Activated CD4-positive, alpha-beta T cell treated with anti-CD3 and anti-CD28 coated beads for 4 hours (primary cell): Measurements from ENCODE around the gene GATA6.

Experiments
- DNase-seq, 2 donors: peaks; one replicate each; pipeline ENCODE4 v3.0.0-alpha.2; 2020

GATA6 gene

GRCh38 chr18:22169011-22169888 lies at the start of gene GATA6:
Gene GATA6, plus strand, starts transcription at chr18:22169589. Its CDS starts 1,556 bp downstream, at chr18:22171145.
- peak in 1 of 2 donors; percentile 7 for DNase-seq

- DNase-seq = no peak
Measured at GRCh38 chr18:22124970-22125369, 44.4 kb upstream of the GATA6 start.

- no peak for DNase-seq
Measured at GRCh38 chr18:22128954-22129353, 40.4 kb upstream of the GATA6 start.

- no peak for DNase-seq
Measured at GRCh38 chr18:22129778-22130177, 39.6 kb upstream of the GATA6 start.

- no peak for DNase-seq
Measured at GRCh38 chr18:22132258-22132657, 37.1 kb upstream of the GATA6 start.

DNA sequence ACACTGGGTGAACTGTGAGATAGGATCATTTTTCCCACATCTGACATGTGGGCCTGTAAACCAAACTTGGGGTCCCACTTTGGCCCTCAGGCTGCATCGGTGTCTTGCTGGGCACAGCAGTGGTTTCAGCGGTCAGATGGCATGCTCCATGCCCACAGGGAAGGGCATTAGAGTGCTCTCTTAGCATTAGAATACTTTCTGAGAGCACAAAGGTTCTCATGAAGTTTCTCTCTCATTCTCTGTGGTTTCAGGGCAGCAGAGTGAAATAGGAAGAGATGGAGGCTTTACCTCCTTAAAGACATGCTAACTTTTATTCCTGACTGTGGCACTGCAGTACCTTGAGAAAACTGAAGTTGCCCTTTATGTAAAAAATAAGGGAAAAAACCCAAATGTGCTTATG lies 36.6 kb upstream of the GATA6 start:
- no peak for DNase-seq

DNA sequence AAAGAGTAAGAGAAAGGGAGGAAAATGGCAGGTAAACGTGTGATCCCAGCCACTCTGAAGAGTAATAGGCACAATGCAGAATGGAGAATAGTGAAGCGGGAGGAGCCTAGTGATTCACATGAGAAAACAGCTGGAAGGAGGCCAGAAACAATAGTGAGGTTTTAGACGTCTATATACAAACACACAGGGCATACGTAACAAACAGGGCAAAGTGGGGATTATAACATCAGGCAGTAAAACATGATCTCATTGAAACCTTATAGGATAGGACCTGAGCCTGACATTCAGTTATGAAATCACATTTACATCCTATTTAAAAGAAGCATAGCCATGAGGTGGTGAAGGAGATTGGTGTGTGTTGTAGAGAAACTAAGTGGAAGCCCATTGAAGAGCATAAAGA lies 33.0 kb upstream of the GATA6 start:
- no peak for DNase-seq

GRCh38 chr18:22141211-22141610 lies 28.2 kb upstream of the GATA6 start:
- DNase-seq = no peak

DNA sequence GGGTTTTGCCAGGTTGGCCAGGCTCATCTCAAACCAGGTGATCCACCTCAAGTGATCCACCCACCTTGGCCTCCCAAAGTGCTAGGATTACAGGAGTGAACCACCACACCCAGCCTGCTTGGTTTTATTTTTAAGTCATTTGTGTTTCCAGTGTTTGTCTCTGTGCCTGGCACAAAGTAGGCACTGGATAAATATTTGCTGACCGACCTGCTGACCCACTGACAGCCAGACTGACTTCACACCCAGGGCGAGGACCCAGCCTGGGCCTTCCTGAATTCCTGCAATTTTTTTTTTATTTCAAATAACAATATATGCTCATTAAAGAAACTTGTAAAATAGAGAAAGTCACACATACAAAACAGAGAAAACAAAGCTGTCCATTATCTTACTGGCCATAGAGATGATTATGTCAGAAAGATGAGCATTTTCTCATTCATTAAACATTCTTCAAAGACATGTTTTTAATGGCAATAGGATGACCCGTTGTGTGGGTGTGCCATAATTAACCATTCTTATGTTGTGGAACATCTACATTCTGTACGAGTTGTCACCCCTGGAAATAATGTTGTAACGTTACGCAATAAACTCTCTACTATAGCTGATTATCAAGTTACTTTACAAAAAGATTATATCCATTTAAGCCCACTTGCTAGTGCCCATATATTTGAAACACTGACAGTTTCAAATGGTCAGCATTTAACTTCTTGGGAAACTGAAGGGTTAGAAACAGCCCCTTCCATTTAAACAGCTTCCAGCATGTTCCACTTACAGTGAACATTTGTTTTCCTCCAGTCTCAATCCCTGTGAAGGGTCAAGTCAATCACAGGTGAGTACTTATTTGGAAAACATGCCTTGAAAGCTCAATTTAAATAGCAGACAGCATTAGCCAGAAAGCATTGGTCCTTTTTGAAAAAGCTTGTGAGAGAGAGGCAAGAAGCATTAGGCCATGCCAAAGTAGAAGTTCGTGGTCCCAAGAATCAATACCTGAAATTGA lies 25.7 kb upstream of the GATA6 start:
- DNase-seq = no peak

- no peak for DNase-seq
Measured at GRCh38 chr18:22145160-22145559, 24.2 kb upstream of the GATA6 start.

DNA sequence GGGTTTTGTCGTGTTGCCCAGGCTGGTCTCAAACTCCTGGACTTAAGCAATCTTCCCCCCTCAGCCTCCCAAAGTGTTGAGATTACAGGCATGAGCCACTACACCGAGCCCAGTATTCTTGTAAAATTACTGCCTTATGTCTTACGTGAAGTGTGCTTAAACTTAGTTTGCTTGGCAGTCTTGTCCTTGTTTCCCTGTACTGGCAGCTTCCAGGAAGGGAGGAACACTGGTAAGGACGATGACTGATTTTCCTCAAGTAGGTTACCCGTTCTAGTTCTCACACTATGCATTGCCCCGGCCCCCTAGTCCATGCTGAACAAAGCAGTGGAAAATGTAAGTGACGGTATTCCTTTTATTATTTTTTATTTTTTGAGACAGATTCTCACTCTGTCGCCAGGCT lies 19.7 kb upstream of the GATA6 start:
- DNase-seq = no peak

DNA sequence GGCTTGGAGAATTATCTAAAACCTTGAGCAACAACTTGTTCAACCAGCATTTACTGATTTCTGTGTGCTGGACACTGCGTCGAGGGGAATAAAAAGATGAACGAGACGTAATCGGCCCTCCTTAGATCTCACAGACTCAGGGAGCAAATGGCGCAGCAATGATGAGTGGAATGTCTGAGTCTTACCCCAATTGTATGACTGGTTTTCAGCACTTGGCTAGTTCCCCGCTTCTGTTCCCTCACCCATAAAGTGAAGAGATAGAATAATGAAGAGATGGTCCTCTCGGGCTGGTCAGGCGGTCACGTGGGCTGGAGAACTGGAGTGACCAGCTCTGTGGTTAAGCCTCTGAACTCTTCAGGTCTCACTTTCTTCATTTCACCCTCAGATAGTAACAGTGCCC lies 17.3 kb upstream of the GATA6 start:
- DNase-seq = no peak

DNA sequence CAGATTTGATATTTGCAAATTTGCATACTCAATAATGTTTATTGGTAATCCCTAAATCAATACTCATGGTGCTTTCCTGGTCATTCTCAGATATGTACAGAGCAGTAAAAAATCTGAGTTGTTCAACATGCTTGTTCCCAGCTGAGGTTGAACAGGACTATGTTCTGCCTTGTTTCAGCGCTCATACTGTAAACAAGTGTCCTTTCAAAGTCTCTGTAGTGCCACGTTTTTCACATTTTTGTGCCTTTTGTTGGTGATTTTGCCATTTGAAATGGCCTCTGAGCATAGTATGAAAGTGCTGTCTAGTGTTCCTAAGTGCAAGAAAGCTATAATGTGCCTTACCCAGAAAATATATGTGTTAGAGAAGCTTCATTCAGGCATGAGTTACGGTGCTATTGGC lies 16.0 kb upstream of the GATA6 start:
- DNase-seq = no peak

- no peak for DNase-seq
Measured at GRCh38 chr18:22155584-22155983, 13.8 kb upstream of the GATA6 start.

- DNase-seq = no peak
Measured at GRCh38 chr18:22159014-22159413, 10.4 kb upstream of the GATA6 start.

DNA sequence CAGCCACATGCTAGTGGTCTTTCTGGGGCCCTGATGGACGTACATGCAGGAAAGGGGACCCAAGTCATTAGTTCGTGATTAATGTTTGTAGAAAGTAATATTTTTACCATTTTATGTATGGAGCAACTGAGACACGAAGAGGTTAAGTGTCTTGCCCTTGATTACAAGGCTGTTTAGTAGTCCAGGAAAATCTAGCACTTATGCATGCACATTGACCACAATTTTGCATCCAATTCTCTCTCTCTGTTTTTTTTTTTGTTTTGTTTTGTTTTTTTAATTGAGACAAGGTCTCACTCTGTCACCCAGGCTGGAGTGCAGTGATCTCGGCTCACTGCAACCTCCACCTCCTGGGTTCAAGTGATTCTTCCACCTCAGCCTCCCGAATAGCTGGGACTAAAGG lies 8.3 kb upstream of the GATA6 start:
- DNase-seq = no peak

DNA sequence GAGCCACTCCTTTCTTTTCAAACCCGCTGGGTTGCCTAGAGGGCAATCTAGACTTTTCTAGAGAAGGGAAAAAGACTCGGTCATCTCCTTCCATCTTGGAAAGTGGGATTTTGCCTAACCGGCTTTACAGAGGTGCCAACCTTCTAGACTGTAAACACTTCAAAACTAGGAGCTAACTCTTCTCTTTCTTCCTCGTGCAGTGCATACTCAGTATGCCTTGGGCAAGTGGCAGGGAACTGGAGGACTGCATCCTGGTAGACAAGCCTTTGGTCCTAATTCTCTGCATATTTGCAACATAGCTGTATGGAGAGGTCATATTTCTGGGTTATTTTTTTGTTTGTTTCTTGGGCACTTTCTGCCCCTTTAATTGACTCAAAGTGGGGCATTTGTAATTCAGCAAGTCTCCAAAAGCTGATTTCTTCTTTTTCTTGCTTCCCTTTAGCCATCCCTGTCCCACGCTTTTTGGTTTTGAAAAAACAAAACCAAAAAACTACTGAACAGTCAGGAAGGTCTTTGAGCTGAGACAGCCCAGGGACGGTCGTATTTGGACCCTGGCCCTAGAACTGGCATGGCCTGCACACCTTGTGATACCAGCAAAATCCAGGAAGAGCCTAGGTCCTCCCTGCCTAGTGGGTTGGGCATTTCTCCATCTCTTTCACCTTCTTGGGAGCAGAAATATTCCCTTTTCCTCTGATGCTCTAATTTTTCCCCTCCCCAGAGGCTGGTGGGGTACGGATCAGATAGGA lies 5.8 kb upstream of the GATA6 start:
- DNase-seq = no peak

DNA sequence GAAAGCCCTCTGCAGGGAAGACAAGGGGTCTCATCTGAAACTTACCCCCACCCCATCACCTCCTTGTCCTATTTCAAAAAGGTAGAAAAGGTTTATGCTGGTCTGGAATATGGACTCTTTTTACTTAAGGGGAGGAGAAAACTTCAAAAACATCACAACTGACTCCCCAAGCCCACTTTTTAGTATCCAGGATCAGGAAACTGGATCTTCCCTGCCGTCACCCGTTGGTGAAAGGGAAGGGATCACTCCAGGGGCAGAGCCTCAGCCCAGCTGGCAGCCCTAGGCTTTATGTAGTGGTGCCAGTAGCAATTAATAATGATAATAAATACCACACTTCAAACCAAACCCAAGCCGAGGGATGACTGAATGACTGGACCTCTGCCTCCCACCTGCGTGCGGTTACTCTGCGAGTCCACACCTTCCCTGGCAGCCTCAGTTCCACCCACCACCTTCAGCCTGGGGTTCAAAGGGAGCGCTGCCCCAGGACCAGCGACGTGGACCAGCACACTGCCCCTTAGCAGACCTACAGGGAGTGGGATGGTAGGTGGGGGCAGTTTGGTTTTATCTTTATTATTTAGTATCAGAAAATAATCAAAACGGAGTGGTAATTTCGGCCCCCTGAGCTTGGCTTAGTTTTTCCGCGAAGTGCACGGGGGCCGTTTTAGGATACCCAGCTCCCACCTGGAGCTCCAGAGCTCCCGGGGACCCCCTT lies 4.9 kb upstream of the GATA6 start:
- DNase-seq = no peak

DNA sequence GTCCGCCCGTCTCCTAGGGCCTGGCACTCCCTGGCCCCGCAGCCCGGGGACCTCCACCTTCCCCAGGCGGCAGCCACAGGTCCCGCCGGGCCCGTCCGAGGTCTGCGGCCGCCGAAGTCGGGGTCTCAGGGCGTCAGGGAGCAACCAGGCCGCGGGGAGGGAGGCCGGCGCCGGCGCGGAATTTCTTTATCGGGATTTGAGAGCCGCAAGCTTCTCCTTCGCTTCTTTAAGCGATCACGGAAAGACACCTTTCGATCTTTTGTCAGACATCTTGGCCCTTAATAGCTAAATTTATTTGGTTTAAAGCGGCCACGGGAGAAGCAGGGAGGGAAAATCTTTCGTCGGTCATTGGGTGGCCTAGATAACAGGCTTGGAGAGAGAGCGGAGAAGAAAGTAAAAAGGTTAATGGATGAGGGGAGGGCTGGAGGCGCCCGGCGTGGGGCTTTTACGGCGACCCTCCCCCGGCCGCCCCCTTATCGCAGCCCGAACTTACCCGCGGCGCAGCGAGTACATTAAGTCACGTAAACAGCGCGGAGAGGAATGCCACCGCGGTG lies 4.3 kb upstream of the GATA6 start:
- no peak for DNase-seq

- DNase-seq = no peak
Measured at GRCh38 chr18:22165603-22166068, 3.8 kb upstream of the GATA6 start.

GRCh38 chr18:22166069-22166950 lies 3.1 kb upstream of the GATA6 start:
- no peak for DNase-seq
